NCI-H2227 (cell line): Measurements from ENCODE around the gene TMEM50B.
"Not testable (repeated sequence)": the region's sequence is repeated elsewhere in the genome, so short reads cannot be mapped to it uniquely, and the experiment has no call there.

ENCODE experiments used
- DNase-seq: peaks from one replicate; lab custom pipeline; 2025; ENCODE audit not compliant: unreplicated experiment; lab: John Stamatoyannopoulos, UW

TMEM50B gene

DNA sequence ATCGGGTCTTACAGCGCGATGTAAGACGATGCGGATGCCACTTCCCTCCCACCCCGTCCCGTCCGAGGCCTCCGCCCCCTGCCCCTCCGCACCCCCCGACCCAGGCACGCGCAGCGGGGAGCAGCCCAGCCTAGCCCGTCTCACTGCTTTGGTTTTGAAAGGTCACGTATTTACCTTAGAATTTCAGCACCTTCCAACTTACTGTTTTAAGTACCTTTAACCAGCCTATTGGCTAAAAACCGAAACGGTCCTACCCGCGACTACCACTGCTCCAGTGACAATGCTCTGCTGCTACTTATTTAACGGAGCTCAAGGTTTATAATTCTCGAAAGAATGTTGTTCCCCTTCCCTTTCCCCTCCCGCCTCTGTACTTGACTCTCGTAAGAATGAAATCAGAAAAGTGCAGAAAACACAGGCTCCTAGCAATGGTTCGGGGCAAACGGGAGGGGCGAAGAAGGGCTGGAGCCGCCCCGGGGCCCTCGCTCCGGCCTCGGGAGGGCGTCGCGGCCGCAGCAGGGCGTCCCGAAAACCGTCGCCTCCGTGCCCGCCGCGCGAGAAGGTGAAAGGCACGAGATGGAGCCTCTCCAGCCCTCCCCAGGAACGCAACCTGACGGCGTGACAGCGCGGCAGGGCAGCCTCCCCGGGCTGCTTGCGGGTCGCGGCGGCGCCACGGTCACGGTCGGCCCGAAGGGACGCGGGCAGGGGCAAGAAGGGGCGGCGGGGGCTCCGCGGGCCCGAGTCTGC lies 667 bp downstream of the TMEM50B start:
- DNase-seq: peak; percentile 54

DNA sequence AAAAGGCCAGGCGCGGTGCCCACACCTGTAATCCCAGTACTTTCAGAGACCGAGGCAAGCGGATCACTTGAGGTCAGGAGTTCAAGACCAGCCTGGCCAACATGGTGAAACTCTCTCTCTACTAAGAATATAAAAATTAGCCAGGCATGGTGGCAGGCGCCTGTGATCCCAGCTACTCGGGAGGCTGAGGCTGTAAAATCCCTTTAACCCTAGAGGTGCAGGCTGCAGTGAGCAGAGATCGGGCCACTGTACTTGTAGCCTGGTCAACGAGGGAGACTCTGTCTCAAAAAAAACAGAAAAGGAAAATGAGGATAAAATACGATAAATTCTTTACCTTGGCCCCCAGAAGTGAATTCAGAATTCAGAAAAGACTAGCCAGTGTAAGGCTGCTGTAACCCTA lies 1.6 kb downstream of the TMEM50B start:
- DNase-seq: no peak

DNA sequence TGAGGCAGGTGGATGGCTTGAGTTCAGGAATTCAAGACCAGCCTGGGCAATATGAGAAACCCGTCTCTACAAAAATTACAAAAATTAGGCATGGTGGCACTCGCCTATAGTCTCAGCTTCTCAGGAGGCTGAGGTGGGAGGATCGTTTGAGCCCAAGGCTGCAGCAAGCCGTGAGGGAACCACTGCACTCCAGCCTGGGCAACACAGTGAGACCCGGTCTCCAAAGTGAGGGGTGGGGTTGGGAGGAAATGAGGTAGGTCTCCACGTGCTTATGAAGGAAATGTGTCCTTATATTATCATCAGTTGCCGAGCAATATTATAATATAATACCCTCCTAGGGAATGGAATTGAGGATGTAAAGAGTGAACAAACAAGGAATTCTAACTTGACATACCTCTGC lies 2.7 kb downstream of the TMEM50B start:
- DNase-seq: no peak

DNA sequence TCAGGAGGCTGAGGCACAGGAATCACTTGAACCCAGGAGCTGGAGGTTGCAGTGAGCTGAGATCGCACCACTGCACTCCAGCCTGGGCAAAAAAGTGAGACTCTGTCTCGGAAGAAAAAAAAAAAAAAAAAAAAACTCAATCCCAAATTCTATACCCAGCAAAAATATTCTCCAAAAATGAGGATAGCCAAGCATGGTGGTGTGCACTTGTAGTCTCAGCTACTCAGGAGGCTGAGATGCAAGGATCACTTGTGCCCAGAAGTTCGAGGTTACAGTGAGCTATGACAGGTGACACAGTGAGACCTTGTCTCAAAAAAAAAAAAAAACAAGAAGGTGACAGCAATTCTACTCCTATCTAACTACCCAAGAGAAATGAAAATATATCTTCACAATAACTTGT lies 6.4 kb downstream of the TMEM50B start:
- DNase-seq: no peak

DNA sequence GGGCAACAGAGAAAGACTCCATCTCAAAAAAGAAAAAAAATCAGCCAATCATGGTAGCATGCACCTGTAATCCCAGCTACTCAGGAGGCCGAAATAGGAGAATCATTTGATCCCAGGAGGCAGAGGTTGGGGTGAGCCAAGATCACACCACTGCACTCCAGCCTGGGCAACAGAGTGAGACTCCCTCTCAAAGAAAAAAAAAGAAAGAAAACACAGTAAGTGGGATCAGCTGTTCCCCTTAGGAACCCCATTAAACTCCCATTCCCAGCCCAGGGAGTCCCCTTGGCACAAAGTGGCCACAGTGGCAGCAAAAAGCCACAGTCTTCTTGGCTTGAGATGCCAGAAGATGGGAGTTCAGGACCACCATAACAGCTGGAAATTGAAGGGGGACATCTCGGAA lies 9.1 kb downstream of the TMEM50B start:
- no peak for DNase-seq

DNA sequence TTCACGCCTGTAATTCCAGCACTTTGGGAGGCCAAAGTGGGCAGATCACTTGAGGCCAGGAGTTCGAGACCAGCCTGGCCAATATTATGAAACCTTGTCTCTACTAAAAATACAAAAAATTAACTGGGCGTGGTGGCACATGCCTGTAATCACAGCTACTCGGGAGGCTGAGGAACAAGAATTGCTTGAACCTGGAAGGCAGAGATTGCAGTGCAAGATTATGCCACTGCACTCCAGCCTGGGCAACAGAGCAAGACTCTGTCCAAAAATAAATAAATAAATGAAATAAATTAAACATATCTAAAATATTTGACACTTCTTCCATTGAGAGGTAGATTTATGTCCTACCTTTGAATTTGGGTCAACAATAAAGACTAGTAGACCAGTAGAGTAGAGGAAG lies 10.6 kb downstream of the TMEM50B start:
- not testable (repeated sequence) for DNase-seq

DNA sequence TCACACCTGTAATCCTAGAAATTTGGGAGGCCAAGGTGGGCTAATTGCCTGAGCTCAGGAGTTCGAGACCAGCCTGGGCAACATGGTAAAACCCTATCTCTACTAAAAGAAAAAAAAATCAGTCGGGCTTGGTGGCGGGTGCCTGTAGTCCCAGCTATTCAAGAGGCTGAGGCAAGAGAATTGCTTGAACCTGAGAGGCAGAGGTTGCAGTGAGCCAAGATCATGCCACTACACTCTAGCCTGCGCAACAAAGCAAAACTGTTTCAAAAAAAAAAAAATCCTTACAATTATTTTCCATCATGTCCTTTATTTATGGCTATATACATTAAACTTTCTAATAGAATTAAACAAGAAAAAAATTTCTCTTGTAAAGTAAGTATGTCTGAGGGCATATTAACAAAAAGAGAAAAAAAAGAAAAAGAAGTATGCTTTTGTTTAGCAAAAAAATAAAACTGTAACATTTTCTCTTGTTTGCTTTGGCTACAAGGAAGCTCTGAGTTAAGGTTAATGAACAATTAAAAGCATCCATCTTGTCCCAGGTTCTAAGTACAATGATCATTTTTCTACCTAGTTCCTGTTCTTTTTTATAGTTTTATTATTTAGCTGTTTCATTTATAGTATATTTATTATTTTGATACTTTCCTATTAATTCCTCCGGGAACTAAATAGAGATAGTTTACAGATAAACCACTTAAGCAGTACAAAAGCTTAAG lies 18.1 kb downstream of the TMEM50B start:
- no peak for DNase-seq

DNA sequence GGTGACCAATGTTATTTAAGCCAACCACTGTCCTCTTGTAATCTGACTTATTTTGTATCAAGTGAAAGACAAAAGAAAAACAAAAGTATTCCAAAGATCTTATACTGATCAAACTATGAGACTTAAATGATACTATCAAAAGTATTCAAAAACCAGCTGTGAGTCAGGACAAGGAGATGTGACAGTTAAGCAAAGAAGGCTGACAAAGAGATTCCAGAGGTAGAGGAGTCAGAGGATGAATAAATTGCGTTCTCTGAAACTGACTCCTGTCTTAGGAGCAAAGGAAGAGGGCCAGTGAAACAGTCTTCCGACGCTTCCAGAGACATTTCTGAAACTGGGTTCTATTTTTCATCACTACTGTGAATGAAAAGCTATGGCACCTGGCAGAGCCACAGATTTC lies 20.9 kb downstream of the TMEM50B start:
- no peak for DNase-seq

DNA sequence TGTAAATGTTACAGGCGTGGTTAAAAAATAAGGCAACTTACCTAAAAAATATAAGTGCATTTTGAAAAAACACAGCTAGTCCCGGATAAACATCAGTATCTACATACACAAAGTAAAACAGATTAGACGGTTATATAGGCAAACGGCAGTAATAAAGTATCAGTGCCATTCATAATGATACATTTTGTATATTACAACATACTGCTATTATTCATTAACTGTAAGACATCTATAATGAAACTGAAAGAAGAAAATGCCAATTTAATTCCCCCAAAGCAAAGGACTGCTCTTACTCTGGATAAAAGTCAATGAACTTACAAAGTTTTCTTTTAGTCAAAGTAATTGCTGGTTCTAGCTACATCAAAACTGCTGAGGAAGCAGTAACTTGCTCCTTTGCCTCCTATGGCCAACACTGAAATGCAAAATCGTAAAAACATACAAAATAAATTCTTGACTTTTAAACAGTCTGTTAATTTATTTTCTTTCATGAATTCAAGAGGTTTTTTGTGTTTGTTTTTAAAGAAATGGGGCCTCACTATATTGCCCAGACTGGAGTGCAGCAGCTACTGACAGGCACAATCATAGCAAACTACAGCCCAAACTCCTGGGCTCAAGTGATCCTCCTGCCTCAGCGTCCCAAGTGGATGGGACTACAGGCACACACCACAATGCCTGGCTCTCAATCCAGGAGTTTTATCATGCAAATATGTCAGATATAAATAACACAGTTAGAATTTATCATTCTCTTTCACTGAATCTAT lies 23.9 kb downstream of the TMEM50B start:
- no peak for DNase-seq

DNA sequence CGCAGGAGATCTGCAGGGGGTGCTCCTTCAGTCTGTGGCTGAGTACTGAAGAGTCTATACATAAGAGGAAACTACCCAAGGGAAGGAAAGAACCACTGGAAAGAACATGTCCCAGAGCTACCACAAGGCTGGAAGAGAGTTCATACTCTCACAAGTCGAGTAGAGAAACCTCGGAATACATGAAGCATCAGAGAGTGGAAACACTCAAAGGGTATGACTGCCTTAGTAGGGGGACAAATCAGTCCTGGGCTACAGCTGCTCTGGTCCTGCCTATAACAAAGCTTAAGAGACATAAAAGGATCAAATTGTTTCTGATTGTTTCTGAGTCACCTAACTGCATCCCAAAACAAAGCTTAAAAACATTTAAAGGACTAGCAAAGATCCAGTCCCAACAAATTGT lies 27.4 kb downstream of the TMEM50B start:
- no peak for DNase-seq

DNA sequence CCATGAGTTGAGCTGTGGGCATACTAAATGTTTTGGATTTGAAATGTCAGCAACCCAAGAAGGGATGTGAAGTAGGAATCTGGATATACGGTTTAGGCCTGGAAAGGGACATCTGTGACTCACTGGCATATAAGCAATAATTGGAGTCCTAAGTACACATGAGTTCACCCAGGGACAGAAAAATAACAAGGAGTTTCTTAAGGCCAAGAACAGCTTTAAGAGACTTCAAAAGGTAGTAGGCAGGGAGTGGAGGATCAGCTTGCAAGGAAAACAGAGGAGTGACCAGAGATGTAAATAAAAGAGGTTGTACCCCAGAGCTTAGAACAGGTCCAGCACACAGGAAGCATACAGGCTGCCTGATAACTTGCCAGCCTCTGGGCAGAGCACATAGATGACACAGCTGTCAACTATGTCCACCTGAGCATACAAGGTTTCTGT lies 28.1 kb downstream of the TMEM50B start:
- no peak for DNase-seq

DNA sequence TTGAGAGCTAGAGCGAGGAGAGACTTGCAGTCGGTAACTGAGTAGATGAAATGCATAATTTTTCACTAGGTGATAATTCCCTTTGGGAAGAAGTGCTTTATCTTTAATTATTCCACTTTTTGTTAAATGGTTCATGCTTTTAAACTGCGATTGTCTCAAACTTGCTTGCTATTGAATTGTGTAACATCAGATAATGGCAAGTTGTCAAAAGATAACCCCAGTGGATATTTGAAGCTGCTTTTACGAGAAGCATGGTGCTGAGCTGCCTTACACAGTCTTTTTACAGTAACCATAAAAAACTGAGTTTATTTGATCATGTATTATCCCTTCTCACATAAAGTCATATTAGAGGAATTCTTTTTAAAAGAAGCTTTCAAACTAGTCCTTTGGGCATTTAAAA lies 30.2 kb downstream of the TMEM50B start:
- DNase-seq: no peak

DNA sequence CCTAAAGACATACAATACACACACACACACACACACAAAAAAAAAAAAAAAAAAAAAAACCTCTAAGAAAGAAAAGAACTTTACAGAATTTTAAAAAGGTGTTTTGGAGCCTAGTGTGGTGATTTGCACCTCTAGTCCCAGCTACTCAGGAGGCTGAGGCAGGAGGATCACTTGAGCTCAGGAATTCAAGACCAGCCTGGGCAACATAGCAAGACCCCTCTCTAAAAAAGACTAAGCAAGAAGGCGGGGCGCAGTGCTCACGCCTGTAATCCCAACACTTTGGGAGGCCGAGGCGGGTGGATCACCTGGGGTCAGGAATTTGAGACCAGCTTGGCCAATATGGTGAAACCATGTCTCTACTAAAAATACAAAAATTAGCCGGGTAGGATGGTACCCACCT lies 33.2 kb downstream of the TMEM50B start:
- DNase-seq: not testable (repeated sequence)

DNA sequence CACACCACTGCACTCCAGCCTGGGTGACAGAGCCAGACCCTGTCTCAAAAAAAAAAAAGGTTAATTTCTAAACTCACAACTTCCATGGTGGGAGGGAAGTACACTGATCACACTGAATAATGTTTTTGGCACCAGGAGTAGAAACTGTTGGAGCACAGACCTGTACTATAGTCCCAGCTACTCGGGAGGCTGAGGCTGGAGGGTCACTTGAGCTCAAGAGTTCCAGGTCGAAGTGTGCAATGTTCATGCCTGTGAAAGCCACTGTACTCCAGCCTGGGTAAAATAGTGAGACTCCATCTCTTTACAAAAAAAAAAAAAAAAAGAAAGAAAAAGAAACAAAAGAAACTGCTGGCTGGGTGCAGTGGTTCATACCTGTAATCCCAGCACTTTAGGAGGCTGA lies 35.3 kb downstream of the TMEM50B start:
- DNase-seq: no peak

DNA sequence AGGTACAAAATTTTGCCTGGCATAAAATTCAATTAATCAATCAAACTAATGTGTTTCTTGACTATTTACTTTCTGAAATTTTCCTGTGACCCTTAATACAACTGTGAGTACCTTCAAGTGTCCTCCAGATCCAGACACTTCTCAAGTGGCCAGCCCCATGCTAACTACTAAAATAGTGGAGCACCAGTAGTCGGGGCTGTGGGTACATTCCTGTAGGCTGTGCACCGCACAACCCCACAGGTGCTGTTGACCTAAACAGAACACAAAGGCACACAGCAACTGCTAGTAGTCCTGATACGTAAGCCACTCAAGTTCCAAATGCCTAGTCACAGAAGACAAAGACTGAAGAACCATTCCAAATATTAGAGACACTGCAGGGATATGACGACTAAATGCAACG lies 36.6 kb downstream of the TMEM50B start:
- DNase-seq: no peak

DNA sequence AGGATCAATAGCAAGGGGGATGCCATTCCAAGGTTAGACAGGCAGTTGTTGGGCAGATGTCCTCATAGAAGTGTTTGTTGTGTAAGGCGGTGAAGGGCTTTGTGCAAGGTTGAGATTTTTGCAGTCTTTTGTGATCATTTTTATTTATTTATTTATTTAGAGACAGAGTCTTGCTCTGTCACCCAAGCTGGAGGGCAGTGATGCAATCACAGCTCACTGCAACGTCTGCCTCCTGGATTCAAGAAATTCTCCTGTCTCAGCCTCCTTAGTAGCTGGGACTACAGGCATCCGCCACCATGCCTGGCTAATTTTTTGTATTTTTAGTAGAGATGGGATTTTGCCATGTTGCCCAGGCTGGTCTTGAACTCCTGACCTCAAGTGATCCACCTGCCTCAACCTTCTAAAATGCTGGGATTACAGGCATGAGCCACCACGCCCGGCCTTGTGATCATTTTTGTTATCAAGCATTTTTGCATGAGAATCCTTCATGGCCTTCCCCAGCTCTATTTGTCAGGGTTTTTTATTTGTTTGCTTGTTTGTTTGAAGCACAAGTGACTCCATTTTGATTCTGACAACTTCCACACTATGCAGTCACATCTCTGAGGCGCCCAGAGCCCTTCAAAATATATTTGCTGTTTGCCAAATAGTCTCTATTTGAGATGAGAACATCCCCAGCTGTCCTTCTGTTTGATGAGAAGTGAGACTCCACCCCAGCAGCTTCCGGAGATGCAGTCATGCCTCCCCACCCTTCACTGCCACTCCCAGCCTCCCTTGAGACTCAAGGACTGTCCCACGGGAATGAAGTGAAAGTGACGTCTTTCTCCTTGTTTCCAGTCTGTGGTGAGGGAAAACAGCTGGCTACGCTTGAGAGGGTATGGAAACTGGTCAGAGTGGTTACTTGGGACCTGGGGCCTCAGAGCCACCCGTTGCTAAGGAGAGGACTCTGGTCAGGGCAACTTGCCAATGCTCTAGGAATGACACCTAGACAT lies 38.0 kb downstream of the TMEM50B start:
- DNase-seq: no peak

DNA sequence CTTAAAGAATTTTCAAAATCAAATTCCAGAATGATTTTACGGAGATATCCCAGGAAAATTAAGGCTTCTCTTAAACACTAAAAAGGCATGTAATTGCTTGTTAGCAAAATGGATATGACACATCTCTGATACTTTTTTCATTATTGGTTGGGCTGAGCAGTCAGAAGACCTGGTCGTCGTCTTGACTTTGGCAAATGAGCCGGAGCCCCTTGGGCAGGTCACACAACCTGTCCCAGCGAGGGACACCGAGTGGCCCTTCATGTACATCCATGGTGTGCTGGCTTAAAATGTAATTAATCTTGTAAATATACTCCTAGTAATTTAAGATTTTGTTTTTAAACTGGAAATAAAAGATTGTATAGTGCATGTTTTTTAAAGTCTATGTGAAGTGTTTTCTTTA lies 42.6 kb downstream of the TMEM50B start:
- DNase-seq: no peak

DNA sequence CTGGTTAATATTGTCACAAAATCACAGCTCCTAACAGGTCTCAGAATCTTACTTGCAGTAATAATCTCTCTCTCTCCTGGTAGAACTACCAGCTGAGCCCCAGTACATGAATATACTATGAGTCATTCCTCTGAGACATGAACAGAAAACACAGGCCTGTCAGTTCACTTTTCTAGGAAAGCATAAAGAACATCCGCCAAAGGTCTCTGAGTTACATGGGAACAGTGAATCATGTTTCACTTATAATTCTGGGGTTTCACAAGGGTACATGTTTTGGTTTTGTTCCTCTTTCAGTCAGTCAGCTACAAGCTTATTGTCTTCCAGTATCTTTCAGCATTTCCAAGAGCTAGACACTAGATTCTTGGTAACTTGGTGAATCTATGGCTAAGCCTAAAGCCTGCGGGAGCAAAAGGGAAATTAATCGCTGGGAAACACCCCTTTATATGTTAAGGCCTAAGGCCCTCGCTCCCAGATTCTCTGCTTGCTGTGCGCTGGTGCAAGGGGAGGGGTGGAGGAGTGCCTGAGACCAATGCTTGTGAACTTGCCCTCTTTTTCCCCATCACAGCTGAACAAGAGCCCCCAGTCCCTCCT lies 44.9 kb downstream of the TMEM50B start:
- DNase-seq: no peak

DNA sequence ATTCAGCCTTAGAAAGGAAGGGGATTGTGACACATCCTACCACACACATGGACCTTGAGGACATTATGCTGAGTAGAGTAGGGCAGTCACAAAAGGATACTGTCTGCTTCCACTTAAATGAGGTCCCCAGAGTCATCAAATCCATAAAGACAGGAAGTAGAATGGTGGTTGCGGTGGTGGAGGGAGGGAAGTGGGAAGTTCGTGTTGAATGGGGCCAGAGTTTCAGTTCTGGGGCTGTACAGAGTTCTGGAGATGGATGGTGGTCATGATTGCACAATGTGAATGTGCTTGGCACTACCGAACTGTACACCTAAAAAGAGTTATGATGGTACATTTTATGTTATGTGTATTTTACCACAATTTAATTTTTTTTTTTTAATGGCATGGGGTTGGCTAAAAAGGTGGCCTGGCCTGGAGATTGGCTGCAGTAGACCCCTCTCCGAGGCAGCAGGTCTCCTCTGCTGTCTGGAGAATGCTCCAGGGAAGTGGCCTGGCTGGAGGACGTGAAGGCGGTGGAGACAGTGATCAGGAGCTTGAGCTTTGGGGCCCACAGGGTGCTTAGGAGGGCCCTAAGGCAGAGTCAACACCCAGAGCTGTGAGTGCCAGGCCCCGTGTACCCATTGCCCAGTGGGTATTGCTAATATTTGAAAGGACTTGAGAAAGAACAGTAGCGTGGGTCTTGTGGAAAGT lies 46.2 kb downstream of the TMEM50B start:
- no peak for DNase-seq

DNA sequence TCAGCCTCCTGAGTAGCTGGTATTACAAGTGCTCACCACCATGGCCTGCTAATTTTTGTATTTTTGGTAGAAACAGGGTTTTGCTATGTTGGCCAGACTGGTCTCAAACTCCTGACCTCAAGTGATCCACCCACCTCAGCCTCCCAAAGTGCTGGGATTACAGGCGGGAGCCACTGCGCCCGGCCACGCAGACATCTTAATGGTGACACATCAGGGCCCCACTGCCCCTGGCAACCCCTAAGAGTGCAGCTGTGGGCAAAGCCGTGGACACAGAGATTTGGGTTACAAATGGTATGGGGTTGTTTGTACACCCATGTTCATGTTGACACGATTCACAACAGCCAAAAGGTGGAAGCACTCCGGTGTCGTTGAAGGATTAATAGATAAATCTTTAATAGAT lies 46.8 kb downstream of the TMEM50B start:
- no peak for DNase-seq
